Ishikawa (cell line): ENCODE measurements around the gene HEXA.

Experiments used
- CEBPB ChIP-seq: IDR thresholded peaks from 2 replicates; pipeline ENCODE4 v1.6.1; 2012
- CREB1 ChIP-seq: IDR thresholded peaks from 2 replicates; pipeline ENCODE4 v1.6.1; 2012; ENCODE audit warnings: low read depth
- EGR1 ChIP-seq: IDR thresholded peaks from 2 replicates; pipeline ENCODE4 v1.6.1; 2012
- EP300 ChIP-seq: IDR thresholded peaks from 2 replicates; pipeline ENCODE4 v1.6.1; 2012; ENCODE audit warnings: borderline replicate concordance
- FOXM1 ChIP-seq: IDR thresholded peaks from 2 replicates; pipeline ENCODE4 v1.6.1; 2012; ENCODE audit warnings: low read depth, borderline replicate concordance
- NFIC ChIP-seq: IDR thresholded peaks from 2 replicates; pipeline ENCODE4 v1.6.1; 2012
- RAD21 ChIP-seq: IDR thresholded peaks from 2 replicates; pipeline ENCODE4 v1.6.1; 2012; ENCODE audit warnings: low read depth
- TAF1 ChIP-seq: IDR thresholded peaks from 2 replicates; pipeline ENCODE4 v1.6.1; 2012; ENCODE audit warnings: low read depth, mild to moderate bottlenecking
- TCF12 ChIP-seq: IDR thresholded peaks from 2 replicates; pipeline ENCODE4 v1.6.1; 2012; ENCODE audit warnings: low read depth
- TEAD4 ChIP-seq: IDR thresholded peaks from 2 replicates; pipeline ENCODE4 v1.6.1; 2012
- YY1 ChIP-seq: IDR thresholded peaks from 2 replicates; pipeline ENCODE4 v1.6.1; 2012; ENCODE audit warnings: low read depth
- ZBTB7A ChIP-seq: IDR thresholded peaks from 2 replicates; pipeline ENCODE4 v1.6.1; 2012; ENCODE audit warnings: low read depth
- TF ChIP-seq, protein P1 (sequence below): IDR thresholded peaks from 2 replicates; pipeline ENCODE4 v1.6.1; 2012
- TF ChIP-seq, protein P2 (sequence below): IDR thresholded peaks from 2 replicates; pipeline ENCODE4 v1.6.1; 2012; ENCODE audit warnings: low read depth, mild to moderate bottlenecking
- TF ChIP-seq, protein P3 (sequence below): IDR thresholded peaks from 2 replicates; pipeline ENCODE4 v1.6.1; 2012

HEXA gene

DNA sequence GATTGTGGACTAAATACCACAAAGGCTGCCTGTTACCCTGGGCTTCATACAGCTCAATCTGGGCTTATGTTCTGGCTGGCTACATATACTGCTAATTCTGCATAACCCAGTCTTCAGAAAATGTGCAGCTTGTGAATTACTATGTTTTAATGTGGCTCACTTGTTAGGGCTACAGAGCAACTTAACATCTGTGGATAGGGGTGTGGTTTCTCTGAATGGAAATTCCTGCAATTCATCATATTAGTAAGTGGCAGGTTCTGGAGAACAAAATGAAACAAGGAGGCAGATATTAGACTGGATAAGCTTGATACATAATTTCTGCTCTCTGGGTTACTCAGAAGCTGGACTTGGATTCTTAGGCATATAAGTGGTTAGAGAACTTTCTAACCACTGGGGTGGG is 29.0 kb upstream of the HEXA start:
- TF ChIP-seq CEBPB, result no peak
- no peak for TF ChIP-seq EGR1
- TF ChIP-seq, protein P1, sequence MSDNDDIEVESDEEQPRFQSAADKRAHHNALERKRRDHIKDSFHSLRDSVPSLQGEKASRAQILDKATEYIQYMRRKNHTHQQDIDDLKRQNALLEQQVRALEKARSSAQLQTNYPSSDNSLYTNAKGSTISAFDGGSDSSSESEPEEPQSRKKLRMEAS, result no peak
- no peak for TF ChIP-seq NFIC
- no peak for TF ChIP-seq CREB1
- TF ChIP-seq, protein P2, sequence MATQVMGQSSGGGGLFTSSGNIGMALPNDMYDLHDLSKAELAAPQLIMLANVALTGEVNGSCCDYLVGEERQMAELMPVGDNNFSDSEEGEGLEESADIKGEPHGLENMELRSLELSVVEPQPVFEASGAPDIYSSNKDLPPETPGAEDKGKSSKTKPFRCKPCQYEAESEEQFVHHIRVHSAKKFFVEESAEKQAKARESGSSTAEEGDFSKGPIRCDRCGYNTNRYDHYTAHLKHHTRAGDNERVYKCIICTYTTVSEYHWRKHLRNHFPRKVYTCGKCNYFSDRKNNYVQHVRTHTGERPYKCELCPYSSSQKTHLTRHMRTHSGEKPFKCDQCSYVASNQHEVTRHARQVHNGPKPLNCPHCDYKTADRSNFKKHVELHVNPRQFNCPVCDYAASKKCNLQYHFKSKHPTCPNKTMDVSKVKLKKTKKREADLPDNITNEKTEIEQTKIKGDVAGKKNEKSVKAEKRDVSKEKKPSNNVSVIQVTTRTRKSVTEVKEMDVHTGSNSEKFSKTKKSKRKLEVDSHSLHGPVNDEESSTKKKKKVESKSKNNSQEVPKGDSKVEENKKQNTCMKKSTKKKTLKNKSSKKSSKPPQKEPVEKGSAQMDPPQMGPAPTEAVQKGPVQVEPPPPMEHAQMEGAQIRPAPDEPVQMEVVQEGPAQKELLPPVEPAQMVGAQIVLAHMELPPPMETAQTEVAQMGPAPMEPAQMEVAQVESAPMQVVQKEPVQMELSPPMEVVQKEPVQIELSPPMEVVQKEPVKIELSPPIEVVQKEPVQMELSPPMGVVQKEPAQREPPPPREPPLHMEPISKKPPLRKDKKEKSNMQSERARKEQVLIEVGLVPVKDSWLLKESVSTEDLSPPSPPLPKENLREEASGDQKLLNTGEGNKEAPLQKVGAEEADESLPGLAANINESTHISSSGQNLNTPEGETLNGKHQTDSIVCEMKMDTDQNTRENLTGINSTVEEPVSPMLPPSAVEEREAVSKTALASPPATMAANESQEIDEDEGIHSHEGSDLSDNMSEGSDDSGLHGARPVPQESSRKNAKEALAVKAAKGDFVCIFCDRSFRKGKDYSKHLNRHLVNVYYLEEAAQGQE, result no peak
- no peak for TF ChIP-seq FOXM1
- TF ChIP-seq TAF1, result no peak
- no peak for TF ChIP-seq RAD21
- no peak for TF ChIP-seq TEAD4
- no peak for TF ChIP-seq YY1
- TF ChIP-seq EP300, result no peak
- no peak for TF ChIP-seq TCF12
- TF ChIP-seq, protein P3, sequence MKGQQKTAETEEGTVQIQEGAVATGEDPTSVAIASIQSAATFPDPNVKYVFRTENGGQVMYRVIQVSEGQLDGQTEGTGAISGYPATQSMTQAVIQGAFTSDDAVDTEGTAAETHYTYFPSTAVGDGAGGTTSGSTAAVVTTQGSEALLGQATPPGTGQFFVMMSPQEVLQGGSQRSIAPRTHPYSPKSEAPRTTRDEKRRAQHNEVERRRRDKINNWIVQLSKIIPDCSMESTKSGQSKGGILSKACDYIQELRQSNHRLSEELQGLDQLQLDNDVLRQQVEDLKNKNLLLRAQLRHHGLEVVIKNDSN, result no peak
- no peak for TF ChIP-seq ZBTB7A

DNA sequence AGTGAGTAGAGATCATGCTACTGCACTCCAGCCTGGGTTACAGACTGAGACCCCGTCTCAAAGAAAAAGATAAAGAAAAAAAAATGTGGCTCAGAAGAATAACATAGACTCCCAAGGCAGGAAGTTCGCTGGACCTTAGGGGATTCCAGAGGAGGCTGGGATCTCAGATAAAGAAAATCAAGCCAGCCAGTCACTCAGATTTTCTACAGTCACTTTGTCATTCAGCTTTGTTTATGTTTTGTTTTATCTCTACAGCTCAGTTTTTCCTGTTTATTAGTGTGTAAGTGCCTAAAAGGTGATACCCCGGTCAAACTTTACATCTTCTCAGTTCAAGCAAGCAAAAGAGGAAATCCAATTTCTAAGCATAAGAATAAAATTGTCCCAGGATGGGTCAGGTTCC is 28.5 kb upstream of the HEXA start:
- TF ChIP-seq YY1 (no peak), EP300 (no peak), TAF1 (no peak)
- TF ChIP-seq, protein P3, result no peak
- TF ChIP-seq, protein P2, result no peak

DNA sequence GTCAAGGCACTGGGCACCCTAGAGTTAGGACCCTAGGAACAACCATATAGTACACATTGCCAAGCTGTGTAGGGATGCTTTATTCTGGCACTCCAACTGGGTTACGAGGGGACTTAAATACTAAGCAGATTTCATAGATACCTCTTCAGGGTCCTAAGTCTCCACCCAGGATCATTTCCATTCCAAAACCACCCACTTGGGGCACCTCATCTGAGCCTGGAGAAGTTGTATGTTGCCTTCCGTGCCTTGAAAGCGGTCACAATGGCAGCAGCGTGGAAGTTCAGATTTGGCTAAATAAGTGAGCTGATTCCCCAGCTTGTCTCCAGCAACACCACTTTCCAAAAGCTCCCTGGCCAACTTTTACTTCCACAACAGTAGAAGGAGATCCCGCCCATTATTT is 26.9 kb upstream of the HEXA start:
- no peak for TF ChIP-seq EP300
- TF ChIP-seq, protein P2, result no peak
- TF ChIP-seq CEBPB, result no peak
- no peak for TF ChIP-seq YY1
- TF ChIP-seq TAF1, result no peak
- no peak for TF ChIP-seq EGR1
- TF ChIP-seq NFIC, result no peak
- no peak for TF ChIP-seq RAD21
- no peak for TF ChIP-seq TEAD4
- TF ChIP-seq, protein P3, result no peak
- TF ChIP-seq TCF12, result no peak
- TF ChIP-seq ZBTB7A, result no peak
- TF ChIP-seq, protein P1, result no peak
- no peak for TF ChIP-seq CREB1
- TF ChIP-seq FOXM1, result no peak

DNA sequence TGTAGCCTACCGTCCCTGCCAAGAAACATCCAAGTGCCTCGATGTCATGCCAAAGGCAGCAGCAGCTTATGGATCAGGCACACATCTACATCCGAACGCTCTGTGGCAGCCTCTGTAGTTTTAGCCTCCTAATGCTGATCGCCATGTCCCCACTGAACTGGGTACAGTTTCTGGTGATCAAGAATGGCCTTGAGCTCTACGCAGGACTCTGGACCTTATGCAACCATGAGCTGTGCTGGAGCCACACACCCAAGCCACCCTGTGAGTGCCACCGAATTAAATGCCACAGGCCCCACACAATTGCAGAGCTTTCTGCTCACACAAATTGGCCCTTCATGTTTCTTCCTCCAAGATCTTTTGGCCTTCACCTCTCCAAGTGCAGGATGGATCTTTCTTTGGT is 22.8 kb upstream of the HEXA start:
- no peak for TF ChIP-seq TAF1
- no peak for TF ChIP-seq ZBTB7A
- no peak for TF ChIP-seq NFIC
- TF ChIP-seq EP300, result no peak
- no peak for TF ChIP-seq TCF12
- no peak for TF ChIP-seq CEBPB
- no peak for TF ChIP-seq CREB1
- TF ChIP-seq, protein P1, result no peak
- no peak for TF ChIP-seq FOXM1
- no peak for TF ChIP-seq TEAD4
- TF ChIP-seq, protein P3, result no peak
- TF ChIP-seq YY1, result no peak
- no peak for TF ChIP-seq EGR1
- TF ChIP-seq RAD21, result no peak
- TF ChIP-seq, protein P2, result no peak
